ENCODE measurements around the gene PLEKHG5. TPM values are rescaled to one million over a fixed set of nuclear protein-coding genes. Genes with fewer than 3 reads are reported as not detected.
"Not testable (repeated sequence)": the region's sequence is repeated elsewhere in the genome, so short reads cannot be mapped to it uniquely, and the experiment has no call there.

The PLEKHG5 gene
- total RNA-seq, 4 donors from 2014 or later, result 5.8 to 18.1 (median 12.0) TPM

DNA sequence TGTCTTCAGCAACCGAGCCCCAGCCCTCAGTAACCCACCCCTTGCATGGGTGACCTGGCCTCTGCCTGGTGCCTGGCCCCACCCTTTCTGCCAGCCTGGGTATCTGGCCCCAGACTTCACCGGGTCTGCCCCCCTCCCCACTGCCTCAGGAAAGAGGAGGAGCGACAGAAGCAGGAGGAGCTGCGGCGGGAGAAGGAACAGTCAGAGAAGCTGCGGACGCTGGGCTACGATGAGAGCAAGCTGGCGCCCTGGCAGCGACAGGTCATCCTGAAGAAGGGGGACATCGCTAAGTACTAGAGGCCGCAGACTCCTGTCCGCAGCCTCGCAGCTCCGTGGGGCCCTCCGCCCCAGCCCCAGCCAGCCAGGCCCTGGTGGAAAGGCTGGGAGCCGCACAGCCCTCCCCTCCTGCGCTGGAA is 31.6 kb downstream of the PLEKHG5 start:
- Histone ChIP-seq H3K36me3 (peaks cover 0 to 32% (median 10%) of the 10 kb centered on the region in 4 donors), H3K9me3 (no peaks in the 10 kb centered on the region), H3K4me3 (peak overlapping the region; percentile 2 to 48 (median 30)), H3K27me3 (peaks cover 0 to 88% (median 11%) of the 10 kb centered on the region in 4 donors), H3K27ac (replicated peaks in 1 of 4) (no peak overlapping the region), H3K4me1 (peaks cover 7 to 23% (median 17%) of the 10 kb centered on the region in 4 donors)
- WGBS, result 11% methylated on average over 15 of the region's 18 CpGs
- no peak for DNase-seq (ENCODE audit: extremely low spot score)
- no peak for TF ChIP-seq POLR2A (IDR thresholded peaks at IDR 0.05; ENCODE audit: low read depth)
- no peak for TF ChIP-seq POLR2AphosphoS5 (IDR thresholded peaks at IDR 0.05)
- no peak for TF ChIP-seq EP300 (IDR thresholded peaks at IDR 0.05)
- TF ChIP-seq, protein P1, sequence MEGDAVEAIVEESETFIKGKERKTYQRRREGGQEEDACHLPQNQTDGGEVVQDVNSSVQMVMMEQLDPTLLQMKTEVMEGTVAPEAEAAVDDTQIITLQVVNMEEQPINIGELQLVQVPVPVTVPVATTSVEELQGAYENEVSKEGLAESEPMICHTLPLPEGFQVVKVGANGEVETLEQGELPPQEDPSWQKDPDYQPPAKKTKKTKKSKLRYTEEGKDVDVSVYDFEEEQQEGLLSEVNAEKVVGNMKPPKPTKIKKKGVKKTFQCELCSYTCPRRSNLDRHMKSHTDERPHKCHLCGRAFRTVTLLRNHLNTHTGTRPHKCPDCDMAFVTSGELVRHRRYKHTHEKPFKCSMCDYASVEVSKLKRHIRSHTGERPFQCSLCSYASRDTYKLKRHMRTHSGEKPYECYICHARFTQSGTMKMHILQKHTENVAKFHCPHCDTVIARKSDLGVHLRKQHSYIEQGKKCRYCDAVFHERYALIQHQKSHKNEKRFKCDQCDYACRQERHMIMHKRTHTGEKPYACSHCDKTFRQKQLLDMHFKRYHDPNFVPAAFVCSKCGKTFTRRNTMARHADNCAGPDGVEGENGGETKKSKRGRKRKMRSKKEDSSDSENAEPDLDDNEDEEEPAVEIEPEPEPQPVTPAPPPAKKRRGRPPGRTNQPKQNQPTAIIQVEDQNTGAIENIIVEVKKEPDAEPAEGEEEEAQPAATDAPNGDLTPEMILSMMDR (IDR thresholded peaks at IDR 0.05), result no peak
- intact Hi-C loops (cut with DNase I), result no loop called here

DNA sequence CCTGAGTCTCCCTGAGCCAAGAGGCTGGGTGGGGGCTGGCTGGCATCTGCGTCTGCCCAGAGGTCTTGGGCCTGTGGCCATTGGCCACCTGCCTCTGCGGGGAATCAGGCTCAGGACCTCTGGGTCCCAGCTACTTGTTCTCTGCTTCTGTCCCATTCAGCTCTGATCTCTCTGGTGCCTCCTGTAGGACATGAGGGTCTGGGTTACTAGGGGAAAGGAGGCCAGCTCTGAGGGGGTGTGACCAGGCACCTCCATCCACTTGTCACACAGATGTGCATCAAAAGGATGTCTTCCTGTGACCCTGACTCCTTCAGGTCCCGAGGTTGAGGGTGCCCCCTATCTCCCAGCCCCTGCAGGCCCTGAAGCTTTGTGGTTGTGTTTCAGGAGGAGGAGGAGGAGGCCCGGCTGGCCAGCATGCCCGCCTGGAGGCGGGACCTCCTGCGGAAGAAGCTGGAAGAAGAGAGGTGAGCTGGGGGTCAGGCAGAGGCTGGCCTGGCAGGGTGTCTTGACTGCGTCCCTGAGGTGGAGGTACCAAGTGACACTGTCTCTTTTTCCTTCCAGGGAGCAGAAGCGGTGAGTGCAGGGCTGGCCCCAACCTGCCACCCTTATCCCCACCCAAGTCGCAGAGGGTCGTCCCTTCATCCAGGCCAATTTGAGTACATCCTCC is 34.5 kb downstream of the PLEKHG5 start:
- no peak for DNase-seq (ENCODE audit: extremely low spot score)
- peaks cover 4 to 36% (median 27%) of the 10 kb centered on the region in 4 donors for H3K4me1 ChIP-seq
- no peak overlapping the region for H3K27ac ChIP-seq (replicated peaks in 1 of 4)
- peaks cover 0 to 12% (median under 1%) of the 10 kb centered on the region in 4 donors for H3K36me3 ChIP-seq
- intact Hi-C loops (cut with DNase I), result no loop called here
- peaks cover 0 to 92% (median 12%) of the 10 kb centered on the region in 4 donors for H3K27me3 ChIP-seq
- no peak for TF ChIP-seq EP300 (IDR thresholded peaks at IDR 0.05)
- no peak for TF ChIP-seq POLR2A (IDR thresholded peaks at IDR 0.05; ENCODE audit: low read depth)
- no peak for TF ChIP-seq POLR2AphosphoS5 (IDR thresholded peaks at IDR 0.05)
- TF ChIP-seq, protein P1 (IDR thresholded peaks at IDR 0.05), result no peak
- H3K9me3 ChIP-seq, result no peaks in the 10 kb centered on the region
- 67% methylated on average over 10 of the region's 11 CpGs for WGBS
- no peak overlapping the region for H3K4me3 ChIP-seq

DNA sequence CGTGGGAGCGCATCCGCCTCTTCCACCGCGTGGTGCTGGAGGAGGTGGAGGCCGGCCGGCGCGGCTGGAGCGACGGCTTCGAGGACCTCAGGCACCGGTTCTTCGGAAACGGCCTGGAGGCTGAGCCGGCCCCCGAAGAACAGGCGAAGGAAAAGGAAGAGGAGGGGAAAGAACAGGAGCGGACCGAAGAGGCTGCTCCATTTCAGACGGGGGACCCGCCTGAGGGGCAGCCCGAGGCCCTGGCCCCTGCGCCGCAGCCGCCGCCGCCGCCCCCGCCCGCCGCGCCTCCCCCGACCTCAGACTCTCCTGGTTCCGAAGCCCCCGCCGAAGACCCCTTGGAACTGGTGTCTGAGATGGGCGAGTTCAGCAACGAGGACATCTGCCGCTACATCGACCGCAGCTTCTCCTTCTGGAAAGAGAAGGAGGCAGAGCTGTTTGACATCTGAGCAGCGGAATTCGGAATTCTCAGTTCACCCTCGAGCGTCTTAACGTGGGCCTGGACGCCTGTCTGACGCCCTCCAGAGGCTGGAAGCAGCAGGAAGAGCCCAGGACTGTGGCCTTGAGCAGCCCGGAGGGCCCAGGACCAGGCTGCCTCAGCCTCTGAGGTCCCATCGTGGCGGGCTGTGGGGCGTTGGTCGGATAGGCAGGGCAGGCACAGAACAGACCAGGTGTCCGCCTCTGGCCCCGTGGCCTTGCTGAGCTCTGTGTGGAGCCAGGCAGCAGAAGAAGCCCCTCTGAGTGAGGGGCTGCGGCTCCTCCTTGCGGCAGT is 35.5 kb downstream of the PLEKHG5 start:
- intact Hi-C loops (cut with DNase I); H3K27ac ChIP-seq (replicated peaks in 1 of 4); H3K36me3 ChIP-seq; H3K4me3 ChIP-seq; H3K9me3 ChIP-seq; DNase-seq (ENCODE audit: extremely low spot score): not testable (repeated sequence)
- H3K4me1 ChIP-seq, result peaks cover 4 to 35% (median 27%) of the 10 kb centered on the region in 4 donors
- peaks cover 0 to 92% (median 19%) of the 10 kb centered on the region in 4 donors for H3K27me3 ChIP-seq
- WGBS, result 32% methylated on average over 35 of the region's 58 CpGs

DNA sequence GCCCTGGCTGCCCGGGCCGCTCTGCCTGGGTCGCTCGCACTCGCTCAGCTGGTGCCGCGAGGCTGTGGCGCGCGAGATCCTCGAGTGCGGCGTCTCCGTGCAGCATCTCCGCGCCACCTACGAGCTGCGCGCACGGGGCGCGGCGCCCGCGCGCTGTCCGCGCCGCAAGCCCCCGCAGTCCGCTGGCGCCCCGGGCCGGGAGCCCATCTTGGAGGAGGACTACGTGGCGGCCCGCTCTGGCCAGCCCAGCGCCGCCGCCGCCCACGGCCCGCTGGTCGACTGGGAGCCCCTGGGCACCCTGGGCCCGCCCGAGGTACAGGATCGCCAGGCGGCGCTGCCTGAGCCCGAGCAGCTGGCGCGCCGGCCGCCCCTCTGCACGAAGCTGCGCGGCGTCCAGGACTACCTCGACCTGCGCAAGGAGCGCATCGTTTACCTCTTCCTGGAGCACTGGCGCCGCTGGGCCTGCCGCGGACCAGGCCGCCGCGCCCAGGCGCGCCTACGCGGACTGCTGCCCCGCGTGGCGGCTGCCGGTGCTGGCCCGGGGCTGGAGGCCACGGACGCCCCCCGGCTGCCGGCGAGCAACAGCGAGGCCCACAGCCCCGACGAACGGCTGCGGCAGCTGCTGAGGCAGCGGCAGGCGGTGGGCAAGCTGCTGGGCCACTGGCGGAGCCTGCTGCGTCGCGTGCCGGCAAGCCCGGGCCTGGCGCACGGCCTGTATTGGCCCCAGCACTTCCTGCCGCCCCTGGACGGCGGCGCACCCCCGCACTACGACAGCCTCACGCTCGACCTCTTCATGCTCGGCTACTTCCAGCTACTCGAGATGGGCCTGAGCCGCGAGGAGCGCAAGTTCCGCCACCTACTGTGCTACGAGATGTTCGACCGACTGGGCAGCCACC is 36.4 kb downstream of the PLEKHG5 start:
- H3K36me3 ChIP-seq, result no peaks in the 10 kb centered on the region
- H3K4me3 ChIP-seq, result no peak overlapping the region
- TF ChIP-seq POLR2AphosphoS5 (IDR thresholded peaks at IDR 0.05) (no peak), POLR2A (IDR thresholded peaks at IDR 0.05; ENCODE audit: low read depth) (no peak), EP300 (IDR thresholded peaks at IDR 0.05) (no peak)
- TF ChIP-seq, protein P1 (IDR thresholded peaks at IDR 0.05), result no peak
- no peaks in the 10 kb centered on the region for H3K9me3 ChIP-seq
- no peak overlapping the region for H3K27ac ChIP-seq (replicated peaks in 1 of 4)
- intact Hi-C loops (cut with DNase I), result no loop called here
- WGBS, result no CpG with 5 or more reads among the region's 115 CpGs
- DNase-seq (ENCODE audit: extremely low spot score), result no peak
- peaks cover 0 to 26% (median 20%) of the 10 kb centered on the region in 4 donors for H3K4me1 ChIP-seq
- H3K27me3 ChIP-seq, result peaks cover 0 to 92% (median 23%) of the 10 kb centered on the region in 4 donors

DNA sequence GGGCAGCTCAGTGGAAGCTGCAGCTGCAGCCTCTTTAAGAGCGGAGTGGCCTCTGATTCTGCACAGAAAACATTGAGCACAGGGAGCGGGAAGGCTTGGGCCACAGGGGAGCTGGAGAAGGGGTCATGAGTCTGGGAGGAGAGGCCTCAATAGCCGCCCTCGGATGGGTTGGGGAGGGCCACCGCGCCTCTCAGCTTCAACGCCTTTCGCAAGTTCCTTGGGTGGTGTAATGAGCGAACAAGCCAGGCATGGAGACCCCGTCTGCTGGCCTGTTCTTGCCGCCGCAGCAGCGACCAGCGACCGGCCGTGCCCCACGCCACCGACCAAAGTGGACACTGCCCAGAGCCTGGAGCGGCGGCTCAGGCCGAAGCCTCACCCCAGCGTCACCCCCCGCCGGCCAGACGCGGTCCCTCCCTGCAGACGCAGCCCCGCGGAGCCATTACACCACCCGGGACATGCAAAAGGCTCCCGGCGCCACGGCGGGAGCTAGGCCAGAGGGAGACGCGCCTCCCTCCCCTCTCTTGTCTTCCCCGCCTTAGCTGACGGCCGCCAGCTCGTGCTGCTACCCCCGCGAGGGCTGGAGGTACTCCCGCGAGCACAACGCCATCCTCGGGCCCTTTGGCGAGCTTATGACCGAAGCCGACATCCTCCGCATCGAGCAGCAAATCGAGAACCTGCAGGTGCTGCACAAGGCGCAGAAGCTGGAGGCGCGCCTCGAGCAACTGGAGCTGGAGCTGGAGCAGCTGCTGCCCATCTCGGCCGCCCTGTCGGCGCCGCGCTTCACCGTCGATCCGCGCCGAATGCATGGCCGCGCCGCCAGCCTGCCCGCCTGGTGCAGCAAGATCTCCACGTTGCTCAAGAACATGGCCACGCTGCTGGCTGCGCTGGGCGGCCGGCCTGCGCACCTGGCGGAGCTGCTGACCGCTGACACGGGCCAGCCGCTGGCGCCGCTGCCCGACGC is 37.3 kb downstream of the PLEKHG5 start:
- H3K36me3 ChIP-seq; H3K9me3 ChIP-seq; H3K27ac ChIP-seq (replicated peaks in 1 of 4); H3K4me3 ChIP-seq; intact Hi-C loops (cut with DNase I); DNase-seq (ENCODE audit: extremely low spot score): not testable (repeated sequence)
- 12% methylated on average over 24 of the region's 85 CpGs for WGBS
- Histone ChIP-seq H3K27me3 (peaks cover 0 to 92% (median 29%) of the 10 kb centered on the region in 4 donors), H3K4me1 (peaks cover 0 to 23% (median 19%) of the 10 kb centered on the region in 4 donors)
